A549 treated with AZD9567 at 1 μM for 4 hours (cell line): ENCODE data around the gene OR4F15. TPM values are rescaled to one million over a fixed set of nuclear protein-coding genes. Genes with fewer than 3 reads are reported as not detected.

Experiments used
- total RNA-seq: library from RNA; stranded (reverse); fragments of 200-300 nt; extraction: Qiagen RNA extraction; gene quantifications from 5 replicates; pipeline ENCODE4 v1.2.3, GENCODE V29; 2022; ENCODE audit not compliant: insufficient read depth

The OR4F15 gene
- total RNA-seq = not detected in 5 replicates

GRCh38 chr15:101811902-101812301, at the start of gene OR4F15:
TSS of gene OR4F15 (plus strand) at chr15:101812202. CDS start at chr15:101818187, 5,985 bp downstream.

GRCh38 chr15:101803209-101803608, 8.8 kb upstream of the OR4F15 start, which contains the start of gene OR4F6:
TSS of gene OR4F6 (plus strand) at chr15:101803509. CDS start at chr15:101805720, 2,211 bp downstream.

Other genes with a start within 250 kb of the OR4F15 start
- gene TM2D3, start 159.8 kb upstream of the OR4F15 start, total RNA-seq = 32.2 to 37.0 TPM (median 35.3 TPM) in 5 replicates
- 7.3 to 12.6 TPM (median 8.7 TPM) in 5 replicates for gene TARS3, start 87.7 kb upstream of the OR4F15 start, total RNA-seq
- not detected in 5 replicates for gene OR4F6, start 8.7 kb upstream of the OR4F15 start, total RNA-seq